K562 (cell line): ENCODE measurements around the gene ADRA2B. TPM values are rescaled to one million over a fixed set of nuclear protein-coding genes. Genes with fewer than 3 reads are reported as not detected.

Source experiments
- ATAC-seq: fragments of 200-7000 bp; cut with Tn5 transposase; 3 replicates; pipeline ENCODE4 v1.9.1; 2020; ENCODE audit warnings: moderate library complexity
- BruUV-seq: library from RNA; stranded (reverse); fragments of 400-500 nt; replicated peaks from 2 replicates; lab custom pipeline; 2021; lab: Mats Ljungman, UMichigan
- CTCF ChIA-PET: fragments of 300-600 bp; formaldehyde crosslinking; extraction: SDS; loops from one replicate; lab custom pipeline; 2021; ENCODE audit warnings: low intra/inter-chr PET ratio; lab: Yijun Ruan, JAX
- POLR2A ChIA-PET: fragments of 300-600, 350-650 bp; sonication (Branson Sonifier 250); formaldehyde crosslinking; extraction: SDS; loops from one replicate; lab custom pipeline; 2021; ENCODE audit warnings: antibody characterized with exemption, inconsistent platforms; lab: Yijun Ruan, JAX
- DNase-seq, 4 experiments: peaks; one replicate each; pipeline versions ENCODE4 v3.0.0 to v3.0.0-alpha.2; 2011 to 2018; ENCODE audit warnings: low spot score in 3 of 4, mixed read lengths in 3 of 4; ENCODE audit errors: extremely low read depth in 1 of 4
- FAIRE-seq: peaks from 2 replicates; lab custom pipeline; 2011; peaks lifted over from hg19 to GRCh38; lab: Jason Lieb, UNC
- H2AFZ ChIP-seq: 2 replicates; pipeline ENCODE4 v1.6.0; 2011; ENCODE audit warnings: low read depth, low read length, control low read depth, inconsistent platforms
- H3K27ac ChIP-seq: fragments of 200-600 bp; 3 replicates; pipeline ENCODE4 v1.8.0; 2011; ENCODE audit warnings: low read depth, mild to moderate bottlenecking, control low read depth, inconsistent platforms, low read length, moderate library complexity, mixed read lengths; ENCODE audit errors: extremely low read depth
- H3K27me3 ChIP-seq, 2 experiments: fragments of 300-600 bp in 1 of 2; 2 replicates in 1 of 2; 3 replicates in 1 of 2; pipeline versions ENCODE4 v1.6.0 to v1.8.0; 2011; ENCODE audit warnings: inconsistent platforms in 2 of 2, low read length in 2 of 2, mild to moderate bottlenecking in 1 of 2, mixed read lengths in 1 of 2, moderate library complexity in 1 of 2; ENCODE audit not compliant: control insufficient read depth in 2 of 2, insufficient read depth in 2 of 2
- H3K36me3 ChIP-seq: fragments of 300-600 bp; 3 replicates; pipeline ENCODE4 v1.8.0; 2011; ENCODE audit warnings: mild to moderate bottlenecking, low read length, inconsistent platforms; ENCODE audit not compliant: control insufficient read depth, insufficient read depth
- H3K4me1 ChIP-seq, 2 experiments: fragments of 200-600 bp in 1 of 2; replicated peaks in 1 of 2; 2 replicates in 1 of 2; 3 replicates in 1 of 2; pipeline versions ENCODE4 v1.5.1 to v1.8.0; 2011; ENCODE audit warnings: inconsistent platforms in 2 of 2, low read length in 2 of 2, mild to moderate bottlenecking in 1 of 2, mixed read lengths in 1 of 2, moderate library complexity in 1 of 2; ENCODE audit not compliant: control insufficient read depth in 2 of 2, insufficient read depth in 2 of 2
- H3K4me2 ChIP-seq: 2 replicates; pipeline ENCODE4 v1.6.1; 2011; ENCODE audit warnings: low read length, control low read depth, inconsistent platforms, mixed read lengths; ENCODE audit not compliant: insufficient read depth
- H3K4me3 ChIP-seq: fragments of 200-600 bp; sonication (generic), shearing (Covaris generic); 2 replicates; pipeline ENCODE4 v1.5.1; 2016; ENCODE audit warnings: control low read depth, inconsistent platforms
- H3K79me2 ChIP-seq: fragments of 200-600 bp; 3 replicates; pipeline ENCODE4 v1.8.0; 2011; ENCODE audit warnings: low read length, inconsistent platforms; ENCODE audit not compliant: control insufficient read depth, insufficient read depth
- H3K9ac ChIP-seq, 2 experiments: 2 replicates each; pipeline versions ENCODE4 v1.6.0 to v1.6.1; 2011; ENCODE audit warnings: low read depth in 2 of 2, low read length in 2 of 2, control low read depth in 1 of 2, inconsistent platforms in 1 of 2, mild to moderate bottlenecking in 1 of 2, mixed read lengths in 1 of 2; ENCODE audit not compliant: insufficient read depth in 1 of 2
- H3K9me1 ChIP-seq: one replicate; pipeline ENCODE4 v1.6.0; 2011; ENCODE audit warnings: inconsistent platforms, mild to moderate bottlenecking, low read length, moderate library complexity; ENCODE audit not compliant: control insufficient read depth, insufficient read depth
- H3K9me3 ChIP-seq: replicated peaks from 2 replicates; pipeline ENCODE4 v1.5.1; 2011; ENCODE audit warnings: low read depth, low read length, inconsistent platforms; ENCODE audit not compliant: control insufficient read depth, insufficient read depth
- H4K20me1 ChIP-seq: replicated peaks from 2 replicates; pipeline ENCODE4 v1.6.1; 2011; ENCODE audit warnings: low read length, inconsistent platforms, mixed read lengths; ENCODE audit not compliant: control insufficient read depth, insufficient read depth
- EGR1 ChIP-seq: fragments of 450-650 bp; conservative IDR thresholded peaks from 2 replicates; pipeline ENCODE4 v1.6.1; 2017; ENCODE audit warnings: mild to moderate bottlenecking
- ILK ChIP-seq: fragments of 450-650 bp; IDR thresholded peaks from 2 replicates; pipeline ENCODE4 v1.6.1; 2016; ENCODE audit warnings: missing genetic modification characterization, low read depth, mild to moderate bottlenecking, missing compliant biosample characterization, moderate library complexity, borderline replicate concordance
- MAFG ChIP-seq: fragments of 450-650 bp; conservative IDR thresholded peaks from 2 replicates; pipeline ENCODE4 v1.6.1; 2016; ENCODE audit warnings: missing genetic modification characterization, missing compliant biosample characterization
- MTA3 ChIP-seq: fragments of 450-650 bp; formaldehyde crosslinking; IDR thresholded peaks from 2 replicates; pipeline ENCODE4 v1.6.1; 2017; ENCODE audit warnings: mild to moderate bottlenecking, borderline replicate concordance
- RCOR1 ChIP-seq, 2 experiments: IDR thresholded peaks; 2 replicates each; pipeline ENCODE4 v1.6.1; 2012; ENCODE audit warnings: low read depth in 2 of 2, low read length in 2 of 2, borderline replicate concordance in 1 of 2, improper control_type of control experiment in 1 of 2
- WGBS: fragments of 100-300 bp; shearing (Covaris generic); methylation state at CpG from one replicate; pipeline ENCODE4 v1.1.6; 2016; ENCODE audit warnings: low coverage, mixed read lengths; ENCODE audit not compliant: insufficient coverage; ENCODE audit errors: missing lambda C conversion rate; 5-methylcytosine and 5-hydroxymethylcytosine counted together
- in situ Hi-C: fragments of 300-500 bp; cut with MboI; formaldehyde crosslinking; loops from 4 replicates; pipeline ENCODE4 v1.15.0; 2018; ENCODE audit warnings: inconsistent platforms, mixed read lengths
- intact Hi-C: fragments of 100-400 bp; cut with micrococcal nuclease; formaldehyde crosslinking; loops from 2 replicates; pipeline ENCODE4 v1.14.2; 2022
- polyA plus RNA-seq, 8 experiments: library from polyadenylated mRNA; depleted of rRNA in 4 of 8; stranded (reverse) in 5 of 8; unstranded in 3 of 8; fragments of >200 nt; fragmentation: Nextera tagmentation in 2 of 8; fragmentation: Illumina TruSeq in 1 of 8; extraction: Ambion mirVana in 2 of 8; extraction: Trizol in 1 of 8; gene quantifications; 2 replicates each; pipeline versions ENCODE4 v1.2.1 to v1.2.3, GENCODE V29; 2011 to 2014; ENCODE audit warnings: inconsistent platforms in 1 of 8, missing spikeins in 1 of 8
- total RNA-seq, 7 experiments: library from RNA; depleted of rRNA in 6 of 7; stranded (reverse); fragments of >200 nt in 6 of 7; fragmentation: Illumina TruSeq in 2 of 7; extraction: Trizol in 2 of 7; gene quantifications; 2 replicates each; pipeline versions ENCODE4 v1.2.1 to v1.2.3, GENCODE V29; 2011 to 2021; ENCODE audit warnings: low replicate concordance in 1 of 7

ADRA2B gene
- total and polyA plus RNA-seq, 9 of the 15 experiments (the other 6 are each of a cell fraction or from before 2014, with no cell fraction given) = not detected

DNA sequence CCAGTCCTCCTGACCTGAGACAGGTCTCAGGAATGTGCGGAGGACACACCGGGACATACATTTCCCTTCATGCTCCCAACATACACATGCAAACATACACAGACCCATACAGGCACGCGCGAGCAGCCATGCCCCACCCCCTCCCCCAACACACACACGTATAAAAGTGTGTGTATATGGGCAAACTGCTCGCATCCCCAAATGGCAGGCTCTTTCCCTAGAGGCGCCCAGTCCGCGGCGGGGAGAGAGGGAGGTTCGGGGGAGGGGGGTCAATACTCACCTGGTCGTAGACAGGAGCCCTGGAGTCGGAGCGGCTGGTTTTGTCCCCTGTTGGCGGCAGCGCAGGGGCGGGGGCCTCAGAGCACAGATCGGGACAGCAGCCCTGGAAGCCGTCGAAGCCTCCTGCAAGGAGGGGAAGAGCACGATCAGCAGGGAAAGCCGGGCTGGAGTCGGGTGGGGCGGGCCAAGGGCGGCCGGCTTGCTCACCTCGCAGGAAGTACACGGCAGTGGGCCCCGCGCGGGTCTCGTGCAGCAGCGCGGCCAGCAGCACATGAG, 28.2 kb upstream of the ADRA2B start:
- H3K36me3 ChIP-seq = no peaks in the 10 kb centered on the region
- intact Hi-C loops (no loop called here), in situ Hi-C loops (no loop called here)
- peaks cover 0 to 12% of the 10 kb centered on the region in 2 experiments; a peak in 2 of 5 replicates for H3K27me3 ChIP-seq
- no peaks in the 10 kb centered on the region for H4K20me1 ChIP-seq
- H3K79me2 ChIP-seq = no peaks in the 10 kb centered on the region
- H3K4me1 ChIP-seq = peaks cover 22 to 42% of the 10 kb centered on the region in 2 experiments
- H3K9me1 ChIP-seq = no peaks in the 10 kb centered on the region
- no peak for DNase-seq
- no TSS peak for BruUV-seq
- H3K9ac ChIP-seq = no peak overlapping the region; a peak in 1 of 4 replicates
- H2AFZ ChIP-seq = no peak overlapping the region
- H3K9me3 ChIP-seq = no peaks in the 10 kb centered on the region
- no peak overlapping the region for H3K27ac ChIP-seq
- 73% methylated on average over 13 of the region's 35 CpGs for WGBS
- no peak overlapping the region for H3K4me3 ChIP-seq
- no peak for TF ChIP-seq EGR1
- TF ChIP-seq MAFG (tag) = no peak
- TF ChIP-seq ILK (tag) = no peak
- TF ChIP-seq RCOR1 (IDR thresholded peaks at IDR 0.05; ENCODE audit: borderline replicate concordance in 1 of 2, low read depth in 2 of 2, low read length in 2 of 2) = no peak
- no peak for TF ChIP-seq MTA3
- FAIRE-seq = no peak
- POLR2A ChIA-PET = no interaction called here
- no peak overlapping the region for H3K4me2 ChIP-seq
- no peak for ATAC-seq
- CTCF ChIA-PET = no interaction called here
